Measurements from ENCODE around the gene GLCE. TPM values are rescaled to one million over a fixed set of nuclear protein-coding genes. Genes with fewer than 3 reads are reported as not detected.

Gene GLCE
- total and polyA plus RNA-seq, 9 of the 15 experiments (the other 6 are each of a cell fraction or from before 2014, with no cell fraction given) = 4.6 to 12.3 (median 10.6) TPM

GRCh38 chr15:69308949-69309348, 148.5 kb downstream of the GLCE start:
- Histone ChIP-seq H3K4me2 (ENCODE audit: insufficient read depth, low read length) (no peak overlapping the region), H3K4me3 (no peak overlapping the region), H2AFZ (ENCODE audit: low read depth, low read length) (no peak overlapping the region), H3K79me2 (ENCODE audit: control insufficient read depth, insufficient read depth, low read length) (no peaks in the 10 kb centered on the region), H3K9me3 (replicated peaks; ENCODE audit: control insufficient read depth, insufficient read depth, low read depth, low read length) (no peaks in the 10 kb centered on the region), H4K20me1 (replicated peaks; ENCODE audit: control insufficient read depth, insufficient read depth, low read length) (no peaks in the 10 kb centered on the region), H3K9me1 (ENCODE audit: control insufficient read depth, insufficient read depth, low read length) (peaks cover 5% of the 10 kb centered on the region), H3K27ac (ENCODE audit: extremely low read depth, low read depth, low read length) (no peak overlapping the region), H3K36me3 (ENCODE audit: control insufficient read depth, insufficient read depth, low read length) (no peaks in the 10 kb centered on the region), H3K4me1 (replicated peaks in 1 of 2; ENCODE audit: control insufficient read depth in 2 of 2, insufficient read depth in 2 of 2, low read length in 2 of 2) (peaks cover 0 to 7% of the 10 kb centered on the region in 2 experiments; a peak in 2 of 5 replicates), H3K9ac (ENCODE audit: insufficient read depth in 1 of 2, low read depth in 2 of 2, low read length in 2 of 2) (no peak overlapping the region), H3K27me3 (ENCODE audit: control insufficient read depth in 2 of 2, insufficient read depth in 2 of 2, low read length in 2 of 2) (peaks cover 7 to 26% of the 10 kb centered on the region in 2 experiments; a peak in 4 of 5 replicates)
- in situ Hi-C loops (cut with MboI) = no loop called here
- 0% methylated on average over 5 of the region's 5 CpGs for WGBS (ENCODE audit: insufficient coverage, low coverage, missing lambda C conversion rate)
- TF ChIP-seq CBFB (CRISPR knock-in tag; IDR thresholded peaks at IDR 0.05) (no peak), CHD2 (IDR thresholded peaks at IDR 0.05; ENCODE audit: low read depth, low read length) (no peak), IFI16 (CRISPR knock-in tag; IDR thresholded peaks at IDR 0.05) (no peak), DDX20 (tag; IDR thresholded peaks at IDR 0.05; ENCODE audit: low read depth) (no peak), TAL1 (IDR thresholded peaks at IDR 0.05) (no peak), E2F8 (IDR thresholded peaks at IDR 0.05; ENCODE audit: low read depth, partially characterized antibody) (no peak), MYBL2 (IDR thresholded peaks at IDR 0.05; ENCODE audit: low read depth) (no peak), MYBL2 (CRISPR knock-in tag; IDR thresholded peaks at IDR 0.05; ENCODE audit: borderline replicate concordance) (no peak), ZSCAN29 (IDR thresholded peaks at IDR 0.05) (no peak)
- ATAC-seq = no peak
- ChIA-PET CTCF (ENCODE audit: low intra/inter-chr PET ratio) (no interaction called here), POLR2A (interaction anchor here (0.9 kb wide), 1 partner anchor 20 kb away, joined by 5 read pairs; no protein-coding TSS in a partner anchor)
- no peak for DNase-seq (ENCODE audit: extremely low read depth in 1 of 4, low spot score in 3 of 4)
- intact Hi-C loops (cut with micrococcal nuclease) = loop anchor here (10.0 kb wide), 1 partner anchor 86 kb away; no protein-coding TSS in a partner anchor
- no peak for FAIRE-seq
- no TSS peak for BruUV-seq (replicated peaks)
